ENCODE results near the gene AMOTL2.

The AMOTL2 gene
- total RNA-seq = 0 to 2.4 (median 0.11) reads per million in 18 experiments

DNA sequence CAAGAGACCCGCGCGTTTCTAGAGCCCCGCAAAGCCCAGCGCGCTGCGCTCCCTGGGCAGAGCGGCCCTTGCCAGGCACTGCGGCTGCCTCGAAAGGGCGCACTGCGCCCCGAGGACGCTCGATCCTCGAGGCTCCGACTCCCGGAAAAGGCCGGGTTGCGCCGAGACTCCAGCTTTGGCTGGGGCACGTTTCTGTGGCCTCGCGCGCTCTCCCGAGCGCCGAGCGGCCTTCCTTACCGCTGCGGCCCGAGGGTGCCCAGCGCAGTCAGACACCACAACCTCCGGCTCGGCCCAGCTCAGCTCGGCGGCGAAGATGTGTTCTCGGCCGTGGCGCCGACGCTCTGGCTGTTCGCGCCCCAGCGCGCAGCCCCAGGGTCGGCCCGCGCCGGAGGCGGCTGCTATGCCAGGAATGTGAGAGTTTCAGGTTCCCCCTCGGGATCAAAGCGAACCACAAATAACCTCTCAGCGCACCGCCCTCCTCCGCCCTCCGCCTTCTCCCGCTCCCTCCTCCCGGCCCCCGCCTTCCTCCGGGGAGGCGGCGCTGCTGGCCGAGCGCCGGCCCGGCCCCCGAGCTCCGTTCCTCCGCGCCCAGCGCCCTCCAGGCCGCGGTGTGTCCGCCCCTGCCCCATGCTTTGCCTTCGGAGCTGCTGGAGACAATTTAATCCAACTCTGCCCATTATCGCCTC lies at the start of gene AMOTL2:
AMOTL2 (minus strand) TSS at position 343 of the 686 bp plus-strand sequence. CDS start 3,014 bp downstream, outside the sequence.
- DNase-seq = peak in 1 of 2 donors; percentile 4

DNA sequence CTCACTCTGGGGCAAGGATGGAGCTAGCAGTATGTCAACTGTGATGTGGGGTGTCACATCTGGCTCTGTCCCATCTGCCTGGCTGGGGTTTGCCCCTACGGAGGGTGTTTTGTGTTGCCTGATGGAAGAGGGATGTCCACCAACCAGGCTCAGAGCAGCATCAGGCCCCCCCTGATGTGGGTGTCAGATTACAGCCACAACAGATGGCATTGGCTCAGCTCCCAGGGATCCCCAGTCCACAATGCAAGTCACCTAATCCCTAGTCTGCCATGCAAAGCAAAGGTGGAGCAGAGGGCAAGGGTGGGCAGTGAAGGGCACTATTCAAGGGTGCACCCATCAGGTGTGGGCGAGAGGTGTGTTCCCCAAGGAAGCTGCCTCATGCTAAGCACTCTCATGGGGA lies 48.9 kb upstream of the AMOTL2 start:
- DNase-seq = no peak

DNA sequence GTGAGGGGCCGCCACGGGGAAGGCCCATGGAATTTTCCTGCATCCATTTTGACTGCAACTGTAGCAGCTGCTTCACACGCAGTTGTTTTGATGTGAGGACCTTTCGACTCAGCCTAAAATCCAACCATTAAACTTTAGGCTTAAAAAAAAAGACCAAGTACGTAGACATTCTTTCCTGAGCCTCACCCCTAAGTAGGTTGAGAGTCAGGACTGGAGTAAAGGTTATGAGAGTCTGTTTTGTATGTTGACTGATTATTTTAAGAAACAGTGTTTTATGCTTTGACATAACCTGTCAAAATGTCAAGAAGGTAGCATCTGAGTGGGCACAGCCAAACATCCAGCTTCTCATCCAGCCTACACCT lies 45.7 kb upstream of the AMOTL2 start:
- no peak for DNase-seq

DNA sequence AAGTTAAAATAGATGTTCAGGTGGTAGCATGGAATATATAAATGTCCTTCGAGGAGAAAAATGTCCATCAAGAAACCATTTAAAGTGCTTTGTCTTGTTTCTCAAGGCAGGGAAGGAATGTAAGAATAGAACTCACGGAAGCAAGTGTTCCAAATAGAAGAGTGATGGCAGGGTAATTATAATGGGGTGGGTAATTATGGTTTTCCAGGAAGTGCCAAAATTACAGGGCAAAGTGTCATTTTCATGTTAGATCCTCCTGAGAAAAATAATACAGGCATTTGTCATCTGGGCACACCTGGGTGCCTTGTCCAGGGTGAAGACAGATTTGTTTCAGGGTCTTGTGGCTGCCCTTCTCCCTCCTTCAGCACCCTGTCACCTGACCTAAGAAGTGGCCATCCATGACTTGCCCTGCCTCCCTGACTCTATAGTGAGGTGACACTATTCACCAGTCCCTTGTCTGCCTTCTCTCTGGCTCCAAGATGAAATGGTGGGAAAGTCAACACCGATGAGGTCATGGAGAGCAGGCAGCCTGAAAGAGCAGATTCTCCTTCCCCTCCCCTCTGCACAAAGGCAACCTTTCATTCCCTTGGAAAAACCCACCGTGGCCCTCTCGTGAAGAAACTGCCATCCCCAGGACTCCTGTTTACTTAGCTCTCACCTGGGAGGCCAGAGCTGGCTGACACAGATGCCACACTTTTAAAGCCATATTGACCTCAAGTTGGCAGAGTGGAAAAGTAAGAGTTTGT lies 45.1 kb upstream of the AMOTL2 start:
- no peak for DNase-seq

DNA sequence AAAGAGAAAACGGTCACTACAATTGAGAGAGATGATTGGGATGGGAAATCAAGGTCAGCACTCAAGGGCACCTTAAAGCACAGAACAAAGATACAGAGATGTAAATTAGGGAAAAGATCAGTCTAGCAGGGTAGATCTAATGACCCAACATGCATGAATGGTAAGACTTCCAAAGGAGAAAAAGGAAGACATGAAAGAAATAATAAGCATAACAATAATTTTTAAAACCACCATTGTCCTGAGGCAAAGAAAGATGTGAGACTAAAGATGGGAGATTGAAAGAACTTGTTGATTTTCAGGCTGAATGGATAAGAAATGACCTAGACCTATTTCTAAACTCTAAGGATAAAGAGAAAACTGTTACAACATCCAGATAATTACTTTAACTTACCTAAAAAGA lies 34.8 kb upstream of the AMOTL2 start:
- no peak for DNase-seq

DNA sequence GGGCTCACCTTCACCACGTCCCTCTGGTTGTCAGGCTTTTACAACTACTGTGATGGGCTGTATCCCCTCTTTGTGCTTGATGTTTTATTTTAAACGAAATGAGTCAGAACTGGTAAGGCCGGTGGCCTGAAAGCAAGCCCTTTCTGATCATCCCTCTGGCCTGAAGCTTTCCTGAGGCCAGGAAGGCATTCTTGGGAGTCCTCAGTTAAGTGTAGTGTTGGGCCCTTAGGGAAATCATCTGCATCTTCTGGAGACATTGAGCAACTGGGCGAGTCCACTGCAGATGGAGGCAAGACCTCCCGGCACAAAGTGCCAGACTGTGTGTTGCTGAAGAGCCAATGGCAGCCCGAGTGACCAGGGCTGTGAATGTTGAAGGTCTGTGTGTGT lies 33.0 kb upstream of the AMOTL2 start:
- DNase-seq = no peak

DNA sequence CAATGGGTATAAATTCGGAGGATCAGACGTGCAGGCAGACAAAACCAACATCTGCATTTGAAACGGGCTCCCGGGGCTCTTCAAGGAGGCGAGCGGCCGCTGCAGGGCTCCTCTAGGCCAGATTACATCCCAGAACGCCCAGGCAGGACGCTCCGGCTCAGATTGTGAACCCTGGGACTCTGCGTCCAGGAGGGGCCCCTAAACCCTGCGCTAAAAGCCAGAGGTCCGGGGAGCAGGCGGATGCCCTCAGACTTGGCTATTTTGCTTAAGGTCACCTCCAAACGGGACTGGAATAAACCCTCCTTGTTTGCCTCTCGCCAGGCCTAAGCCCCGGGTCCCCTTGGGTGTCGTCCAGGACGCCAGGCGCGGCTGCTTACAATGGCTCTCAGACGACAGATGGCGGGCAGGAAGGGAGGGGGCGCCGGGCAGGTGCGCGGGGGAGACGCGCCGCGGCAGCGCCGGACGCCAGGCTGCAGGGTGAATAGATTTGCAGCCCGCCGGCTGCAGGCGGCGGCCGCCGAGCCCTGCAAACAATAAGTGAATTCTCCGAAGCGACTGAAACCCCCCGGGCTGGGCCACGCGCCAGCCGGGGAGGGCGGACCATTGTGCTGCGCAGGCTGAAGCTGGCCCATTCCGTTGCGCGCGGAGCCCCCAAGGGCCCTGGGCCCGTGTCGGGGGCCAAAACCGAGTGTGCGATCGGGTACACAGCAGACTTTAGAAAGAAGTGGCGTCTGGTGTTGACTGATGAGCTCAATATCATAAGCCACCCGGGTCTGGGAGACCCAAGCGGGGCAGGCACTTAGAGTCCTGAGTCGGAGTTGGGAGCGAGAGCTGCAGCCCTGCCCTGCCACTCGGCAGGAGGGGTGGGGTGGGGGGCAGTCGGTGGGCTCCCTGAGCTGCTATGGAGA lies 32.3 kb upstream of the AMOTL2 start:
- DNase-seq = no peak

DNA sequence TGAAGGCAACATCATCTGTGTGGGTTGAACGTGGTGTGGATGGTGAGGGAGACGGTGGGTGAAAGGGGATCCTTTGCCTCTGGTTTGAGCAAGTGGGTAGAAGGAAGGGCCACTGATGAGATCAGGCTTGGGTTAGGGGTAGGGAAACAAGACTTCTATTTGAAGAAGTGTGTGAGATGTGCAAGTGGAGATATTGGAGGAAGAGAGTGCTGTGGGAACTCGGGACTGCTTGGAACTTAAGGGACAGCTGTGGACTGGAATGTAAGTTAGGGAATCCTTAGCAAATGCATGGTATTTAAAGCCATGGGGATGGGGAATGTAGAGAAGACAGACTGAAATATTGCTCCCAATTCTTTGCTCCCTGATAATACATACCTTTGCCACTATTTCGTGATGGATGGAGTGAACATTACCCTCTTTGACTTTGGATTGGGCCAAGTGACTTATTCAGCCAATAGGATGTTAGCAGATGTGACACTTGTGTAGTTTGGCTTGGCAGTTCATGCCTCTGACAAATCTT lies 30.2 kb upstream of the AMOTL2 start:
- no peak for DNase-seq

DNA sequence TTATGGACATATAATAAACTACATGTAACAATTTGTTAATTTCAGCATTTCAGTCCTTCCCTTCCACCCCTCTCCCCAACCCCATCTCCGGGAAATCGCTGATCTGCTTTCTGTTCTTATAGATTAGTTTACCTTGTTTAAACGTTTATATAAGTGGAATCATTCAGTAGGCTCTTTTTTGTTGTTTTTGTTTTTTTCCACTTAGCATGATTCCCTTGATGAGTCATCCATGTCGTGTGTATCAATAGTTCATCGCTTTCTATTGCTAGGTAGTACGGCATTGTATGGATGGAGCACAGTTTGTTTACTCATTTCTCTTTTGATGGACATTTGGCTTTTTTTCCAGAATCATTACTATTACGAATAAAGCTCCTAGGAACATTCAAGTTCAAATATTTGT lies 23.5 kb upstream of the AMOTL2 start:
- no peak for DNase-seq

DNA sequence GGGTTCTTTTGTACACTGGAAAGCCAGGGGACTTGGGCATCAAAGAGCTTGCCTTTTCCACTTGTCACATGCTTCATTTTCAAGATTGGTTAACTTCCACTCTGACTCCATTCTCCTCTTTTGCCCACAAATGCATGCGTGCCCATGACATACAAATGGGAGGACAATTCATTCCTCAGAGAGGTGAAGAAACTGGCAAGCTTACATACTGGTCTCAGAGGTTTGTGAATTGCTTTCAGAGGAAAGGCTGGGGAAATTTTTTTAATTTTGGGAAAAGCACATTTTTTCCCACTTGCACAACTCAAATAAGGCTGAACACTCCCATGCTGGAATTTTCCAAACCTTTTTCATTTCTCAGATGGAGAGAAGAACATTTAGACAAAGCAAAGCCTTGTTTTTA lies 20.9 kb upstream of the AMOTL2 start:
- no peak for DNase-seq

DNA sequence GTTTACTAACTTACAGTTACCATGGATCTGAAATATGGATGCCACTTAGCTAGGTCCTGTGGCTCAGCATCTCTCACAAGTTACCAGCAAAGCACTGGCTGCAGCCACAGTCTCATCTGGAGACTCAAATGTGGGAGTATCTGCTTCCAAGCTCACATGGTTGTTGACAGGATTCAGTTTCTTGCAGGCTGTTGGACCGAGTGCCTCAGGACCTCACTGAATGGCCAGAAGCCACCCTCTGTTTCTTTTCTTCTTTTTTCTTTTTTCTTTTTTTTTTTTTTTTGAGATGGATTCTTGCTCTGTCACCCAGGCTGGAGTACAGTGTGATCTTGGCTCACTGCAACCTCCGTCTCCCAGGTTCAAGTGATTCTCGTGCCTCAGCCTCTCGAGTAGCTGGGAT lies 20.1 kb upstream of the AMOTL2 start:
- no peak for DNase-seq

DNA sequence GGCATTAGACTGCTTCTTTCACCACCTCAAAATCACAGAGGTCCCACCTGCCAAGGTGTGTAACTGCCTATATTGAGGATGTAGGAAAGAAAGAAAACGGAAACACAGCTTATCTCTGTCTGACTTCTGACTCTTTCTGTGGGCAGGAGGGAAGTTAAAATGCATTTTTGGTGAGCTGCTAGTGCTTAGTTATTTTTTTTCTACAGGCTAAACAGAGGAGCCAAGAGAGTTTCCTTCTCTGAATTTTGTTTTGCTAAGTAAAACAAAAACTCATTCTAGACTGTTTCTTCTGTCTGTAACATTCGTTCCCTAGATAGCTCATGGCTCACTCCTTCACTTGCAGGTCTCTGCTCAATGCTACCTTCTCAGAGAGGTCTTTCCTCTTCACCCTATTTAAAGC lies 18.8 kb upstream of the AMOTL2 start:
- DNase-seq = no peak

DNA sequence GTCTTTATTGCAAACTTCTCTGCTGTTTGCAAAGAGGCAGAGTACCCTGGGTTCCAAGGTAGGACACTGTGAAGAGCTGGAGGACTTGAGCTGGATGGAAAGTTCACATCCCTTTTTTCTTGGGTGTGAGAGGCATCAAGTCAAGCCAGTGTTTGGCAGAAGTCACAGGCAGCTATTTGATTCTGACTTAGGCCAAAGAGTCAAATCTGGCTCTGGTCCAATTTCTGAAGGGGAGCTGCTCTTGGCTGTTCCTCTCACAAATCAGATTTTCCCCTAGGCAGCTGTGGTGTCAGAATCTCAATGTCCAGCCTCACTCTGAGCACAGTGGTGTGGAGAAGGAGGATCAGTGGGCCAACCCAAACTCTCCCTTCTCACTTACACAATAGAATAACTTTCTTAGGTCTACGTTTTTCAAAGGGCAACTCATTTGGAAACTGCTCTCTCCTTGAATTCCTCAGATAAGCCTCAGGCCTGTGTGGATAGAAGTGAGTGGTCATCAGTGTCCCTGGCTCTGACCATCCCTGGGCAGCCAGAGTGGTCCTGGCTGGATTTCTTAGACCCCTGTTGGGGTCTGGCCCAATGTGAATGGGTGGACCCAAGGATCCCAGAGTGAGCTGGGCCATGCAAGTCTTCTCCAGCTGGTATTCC lies 18.2 kb upstream of the AMOTL2 start:
- DNase-seq = no peak

DNA sequence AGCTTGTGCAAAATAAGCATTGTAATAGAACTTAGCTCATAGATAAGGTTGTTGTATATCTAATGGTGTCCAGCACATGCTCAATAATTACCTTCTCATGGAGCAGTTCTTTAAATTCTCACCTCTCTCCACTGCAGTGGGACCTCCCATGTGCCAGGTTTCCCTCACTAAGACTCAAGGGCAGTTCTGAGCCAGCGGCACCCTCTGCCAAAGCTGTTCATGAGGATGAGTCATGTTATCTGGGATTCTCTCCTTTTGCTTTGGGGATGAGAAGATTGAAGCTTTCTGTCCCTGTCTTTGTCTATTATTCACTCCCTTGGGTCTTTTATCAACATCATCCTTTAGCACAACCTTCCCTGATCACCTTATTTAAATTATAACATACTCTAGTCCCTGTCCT lies 15.6 kb upstream of the AMOTL2 start:
- no peak for DNase-seq

DNA sequence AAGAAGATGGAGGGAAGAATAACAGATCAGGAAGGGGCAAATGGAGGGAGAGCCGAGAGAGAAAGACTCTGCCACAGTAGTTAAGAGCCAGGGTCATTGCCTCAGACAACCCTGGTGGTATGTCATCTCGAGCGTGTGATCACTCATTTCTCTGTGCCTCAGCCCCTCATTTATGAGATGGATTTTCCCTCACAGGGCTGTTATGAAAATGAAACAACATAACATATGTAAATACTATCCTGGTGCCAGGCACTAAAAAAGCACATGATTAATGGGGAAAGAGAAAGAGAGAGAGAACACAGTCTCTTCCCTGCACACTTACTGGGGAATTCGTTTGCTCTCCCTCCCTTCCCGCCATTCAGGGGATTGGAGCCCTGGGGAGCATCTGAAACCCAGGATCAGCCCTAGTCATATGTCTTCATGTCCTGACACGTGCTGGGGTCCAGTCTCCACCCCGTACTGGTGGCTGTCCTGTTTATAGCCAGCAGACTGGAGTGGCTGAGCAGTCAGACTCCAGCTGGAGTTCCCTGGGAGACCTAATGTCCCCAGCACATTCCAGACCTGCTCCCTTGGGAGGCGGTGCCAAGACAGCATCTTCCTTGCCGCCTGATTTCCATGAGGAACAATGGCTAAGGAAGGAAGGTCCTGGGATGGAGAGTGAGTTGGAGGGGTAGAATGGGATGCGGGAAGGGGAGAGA lies 14.7 kb upstream of the AMOTL2 start:
- DNase-seq = no peak

DNA sequence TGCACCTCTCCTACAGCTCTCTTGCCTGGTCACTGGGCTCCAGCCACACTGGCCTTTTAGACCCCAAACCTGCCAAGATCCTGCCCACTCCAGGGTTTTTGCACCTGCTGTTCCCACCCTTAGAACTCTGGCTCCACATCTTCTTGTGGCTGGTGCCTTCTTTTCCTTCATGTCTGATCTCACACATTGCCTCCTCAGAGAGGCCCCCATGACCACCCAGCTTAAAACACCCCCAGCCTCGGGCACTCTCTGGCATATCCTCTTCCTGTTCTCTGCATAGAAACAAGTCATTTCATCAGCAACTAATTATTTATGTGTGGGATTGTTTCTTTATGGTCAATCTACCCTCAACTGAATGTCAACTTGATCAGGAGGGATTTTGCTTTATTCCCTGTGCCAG lies 14.0 kb upstream of the AMOTL2 start:
- DNase-seq = no peak

DNA sequence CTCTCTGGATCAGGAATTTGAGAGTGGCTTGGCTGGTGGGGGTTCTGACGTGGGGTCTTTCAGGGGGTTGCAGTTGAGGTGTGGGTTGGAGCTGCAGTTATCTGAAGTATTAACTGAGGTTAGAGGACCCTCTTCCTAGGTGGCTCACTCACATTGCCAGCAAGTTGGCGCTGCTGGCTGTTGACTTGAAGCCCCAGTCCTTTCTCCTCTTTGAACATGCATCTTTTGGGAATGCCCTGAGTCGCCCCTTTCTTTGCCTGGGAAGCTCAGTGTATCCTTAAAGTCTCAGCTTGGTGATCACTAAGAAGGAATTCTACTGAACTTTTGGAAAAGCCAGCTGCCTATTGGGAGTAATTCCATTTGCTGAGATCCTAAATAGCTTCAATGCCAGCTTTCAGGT lies 13.0 kb upstream of the AMOTL2 start:
- no peak for DNase-seq

DNA sequence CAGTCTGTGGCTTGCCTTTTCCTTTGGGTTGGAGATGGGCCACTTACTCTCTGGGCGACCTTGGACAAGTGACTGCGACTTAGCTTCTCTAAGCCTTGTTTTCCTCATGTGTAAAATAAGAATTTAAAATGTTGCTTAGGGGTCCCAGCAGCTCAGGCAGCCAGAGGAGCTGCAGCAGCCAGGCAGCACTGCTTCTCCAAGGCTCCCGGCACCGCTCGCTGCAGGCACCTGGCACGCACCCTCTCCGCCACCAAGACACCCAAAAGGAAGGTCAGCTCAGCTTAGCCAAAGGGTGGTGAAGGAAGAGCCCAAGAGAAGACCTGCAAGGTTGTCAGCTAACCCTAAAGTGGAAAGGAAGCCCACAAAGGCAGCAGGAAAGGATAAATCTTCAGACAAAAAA lies 10.7 kb upstream of the AMOTL2 start:
- no peak for DNase-seq

DNA sequence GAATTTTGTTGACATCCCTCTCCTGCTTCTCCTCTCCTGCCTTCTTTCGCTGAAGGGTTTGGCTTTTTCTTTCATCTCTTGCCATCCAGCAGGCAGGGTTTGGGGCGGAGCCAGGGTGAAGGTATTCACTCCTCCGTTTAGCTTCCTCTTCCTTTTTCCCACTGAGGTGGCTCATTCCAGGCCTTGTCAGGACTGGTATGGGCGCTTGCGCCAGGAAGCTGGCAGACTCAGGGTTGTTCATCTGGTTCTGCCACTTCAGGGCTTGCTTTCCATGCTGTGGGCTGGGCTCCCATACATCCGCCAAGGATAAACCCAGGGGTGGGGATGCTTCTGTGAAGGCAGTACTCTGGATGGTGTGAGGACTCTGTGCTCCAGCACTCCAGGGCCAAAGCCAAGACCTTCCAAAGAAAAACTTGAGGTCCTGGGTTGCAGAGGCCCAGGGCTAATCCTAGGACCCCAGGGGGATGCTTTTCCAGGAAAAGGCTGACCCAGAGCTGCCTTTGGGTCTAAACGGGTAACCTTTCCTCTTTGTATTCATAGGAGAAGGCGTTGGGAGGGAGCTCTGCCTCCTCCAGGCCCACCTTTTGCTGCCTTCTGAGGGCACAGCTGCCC lies 7.7 kb upstream of the AMOTL2 start:
- no peak for DNase-seq

DNA sequence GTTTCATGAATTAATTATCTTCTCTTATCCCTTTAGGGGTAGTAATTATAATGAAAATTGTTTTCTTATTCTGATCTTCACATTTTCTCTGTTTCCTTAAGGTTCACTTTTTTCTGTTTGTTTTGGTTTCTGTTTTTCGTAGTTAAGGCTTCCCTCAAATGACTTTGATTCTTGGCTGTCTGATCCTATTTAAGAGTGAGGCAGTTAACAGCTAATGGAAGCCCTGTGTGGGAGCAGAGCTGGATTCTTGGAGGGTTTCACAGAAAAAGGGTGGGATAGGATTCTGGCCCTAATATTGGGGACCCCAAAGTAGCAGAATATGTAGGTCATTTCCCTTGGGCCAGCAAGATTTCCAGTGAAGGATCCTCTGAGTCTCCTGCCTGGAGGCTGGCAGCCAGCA lies 6.8 kb upstream of the AMOTL2 start:
- DNase-seq = no peak

DNA sequence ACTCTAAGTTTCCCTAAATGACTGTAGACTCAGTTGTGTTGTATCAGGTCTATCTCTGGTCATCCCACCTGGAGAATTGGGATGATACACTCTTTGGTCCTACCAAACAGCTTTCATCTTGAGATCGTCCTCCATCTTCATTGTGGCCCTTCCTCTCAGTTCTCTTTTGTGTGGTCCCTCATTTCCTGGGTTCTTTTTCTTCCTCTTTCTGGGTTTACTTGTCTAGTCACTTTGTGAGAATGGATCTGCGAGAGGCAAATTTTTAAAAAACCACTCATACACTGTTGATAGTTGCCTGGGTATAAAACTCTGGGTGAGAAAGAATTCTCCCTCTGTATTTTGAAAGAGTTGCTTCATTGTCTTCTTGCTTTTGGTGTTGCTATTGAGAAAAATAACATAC lies 6.0 kb upstream of the AMOTL2 start:
- DNase-seq = no peak

DNA sequence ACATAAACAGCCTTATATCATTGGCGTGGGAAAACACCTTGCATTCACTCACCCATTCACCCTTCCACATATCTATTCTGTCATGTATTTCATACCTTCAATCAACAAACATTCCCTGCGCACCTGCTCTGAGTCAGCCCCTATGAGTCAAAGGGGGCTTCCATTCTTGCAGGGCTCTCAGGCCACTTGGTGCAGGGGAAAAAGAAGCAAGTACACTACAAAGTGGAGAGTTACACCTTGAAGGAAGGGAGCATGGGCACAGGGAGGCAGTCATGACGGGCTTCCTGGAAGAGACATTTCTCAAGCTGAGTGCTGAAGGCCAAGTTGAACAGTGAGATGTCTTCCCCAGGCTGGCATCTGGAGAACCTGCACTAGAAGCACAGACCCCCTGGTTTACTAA lies 4.6 kb upstream of the AMOTL2 start:
- no peak for DNase-seq
